ENCODE measurements around the gene RIOK2. TPM values are rescaled to one million over a fixed set of nuclear protein-coding genes. Genes with fewer than 3 reads are reported as not detected.

The RIOK2 gene
- total RNA-seq (2022; extraction: Qiagen RNA extraction) = 20.3 to 29.1 TPM (median 24.1 TPM) in 5 replicates

GRCh38 chr5:97183100-97183929, at the start of gene RIOK2:
TSS of gene RIOK2 (minus strand) at chr5:97183247. CDS start at chr5:97183191, 56 bp downstream.

GRCh38 chr5:97142521-97143254, 40.4 kb downstream of the RIOK2 start, which contains the start of gene LIX1:
TSS of gene LIX1 (minus strand) at chr5:97142611. CDS start at chr5:97142576, 35 bp downstream.

Other genes with a start within 250 kb of the RIOK2 start
- 5.5 to 10.8 TPM (median 9.1 TPM) in 5 replicates for gene LNPEP, start 247.2 kb downstream of the RIOK2 start, total RNA-seq (2022; extraction: Qiagen RNA extraction)
- not detected in 5 replicates for gene LIX1, start 40.6 kb downstream of the RIOK2 start, total RNA-seq (2022; extraction: Qiagen RNA extraction)

All from A549 treated with dexamethasone at 1 μM for 4 hours (cell line).